ENCODE results near the gene ZBTB8B.
"Not testable (repeated sequence)": the region's sequence is repeated elsewhere in the genome, so short reads cannot be mapped to it uniquely, and the experiment has no call there.

ZBTB8B gene

DNA sequence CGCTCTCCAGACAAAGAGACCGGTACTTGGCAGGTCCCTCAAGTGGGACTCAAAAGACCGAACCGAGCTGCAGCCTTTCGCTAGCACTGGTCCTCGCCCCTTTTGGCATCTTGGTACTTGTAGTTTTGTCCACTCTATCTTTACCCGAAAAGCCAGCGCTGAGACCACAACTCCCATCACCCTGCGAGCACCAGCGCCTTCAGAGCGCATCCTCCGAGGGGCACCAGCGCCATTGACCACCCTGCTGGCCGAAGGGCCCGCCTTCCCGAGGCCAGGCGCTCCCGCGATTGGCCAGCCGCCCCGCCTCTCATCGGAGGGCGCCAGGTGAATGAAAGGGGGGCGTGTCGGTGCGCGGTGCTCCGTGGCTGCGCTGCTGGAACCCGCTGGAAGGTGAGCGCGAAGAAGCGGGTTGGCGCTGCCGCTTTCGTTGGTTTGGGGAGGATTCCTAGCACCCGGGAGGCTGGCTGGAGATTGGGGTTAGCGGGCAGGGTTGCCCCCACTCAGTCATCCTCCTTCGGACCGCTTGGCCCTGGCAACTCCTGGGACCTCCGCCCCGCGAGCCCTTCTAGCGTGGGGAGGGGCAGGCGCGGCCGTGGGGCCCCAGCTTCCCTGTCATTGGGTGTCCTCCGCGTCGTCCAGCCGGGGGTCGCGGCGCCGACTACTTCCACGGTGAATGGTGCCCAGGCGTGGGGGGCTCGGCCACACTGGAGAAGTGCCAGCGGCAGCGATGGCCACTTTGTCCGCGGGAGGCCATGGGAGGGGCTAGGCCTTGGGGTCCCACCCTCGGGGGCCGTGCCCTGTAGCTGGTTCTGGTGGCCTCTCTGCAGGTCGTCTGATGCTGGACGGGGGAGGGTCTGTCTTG lies at the start of gene ZBTB8B:
Gene ZBTB8B, plus strand, starts transcription at position 357 of the 862 bp plus-strand sequence. CDS start 5,553 bp downstream, outside the sequence.
- no peak for DNase-seq (ENCODE audit: low read depth in 1 of 2, low spot score in 1 of 2)

DNA sequence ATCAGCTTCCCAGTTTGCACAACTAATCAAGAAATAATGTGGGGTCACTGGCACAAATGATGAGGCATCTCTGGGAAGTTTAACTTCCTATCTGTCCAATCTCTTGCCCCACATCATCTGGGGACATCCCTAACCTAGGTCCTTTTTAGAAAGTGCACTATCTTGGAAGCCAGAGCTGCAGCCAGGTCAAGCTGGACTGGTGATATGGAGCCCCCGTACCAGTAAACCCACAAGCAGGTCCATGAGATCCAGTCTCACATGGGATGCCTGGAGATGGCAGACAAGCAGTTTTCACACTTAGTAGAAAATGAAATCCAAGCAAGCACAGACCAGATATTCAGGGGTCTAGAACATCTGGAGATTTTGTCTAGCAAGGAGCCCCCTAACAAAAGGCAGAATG lies 43.1 kb upstream of the ZBTB8B start:
- no peak for DNase-seq (ENCODE audit: low read depth in 1 of 2, low spot score in 1 of 2)

DNA sequence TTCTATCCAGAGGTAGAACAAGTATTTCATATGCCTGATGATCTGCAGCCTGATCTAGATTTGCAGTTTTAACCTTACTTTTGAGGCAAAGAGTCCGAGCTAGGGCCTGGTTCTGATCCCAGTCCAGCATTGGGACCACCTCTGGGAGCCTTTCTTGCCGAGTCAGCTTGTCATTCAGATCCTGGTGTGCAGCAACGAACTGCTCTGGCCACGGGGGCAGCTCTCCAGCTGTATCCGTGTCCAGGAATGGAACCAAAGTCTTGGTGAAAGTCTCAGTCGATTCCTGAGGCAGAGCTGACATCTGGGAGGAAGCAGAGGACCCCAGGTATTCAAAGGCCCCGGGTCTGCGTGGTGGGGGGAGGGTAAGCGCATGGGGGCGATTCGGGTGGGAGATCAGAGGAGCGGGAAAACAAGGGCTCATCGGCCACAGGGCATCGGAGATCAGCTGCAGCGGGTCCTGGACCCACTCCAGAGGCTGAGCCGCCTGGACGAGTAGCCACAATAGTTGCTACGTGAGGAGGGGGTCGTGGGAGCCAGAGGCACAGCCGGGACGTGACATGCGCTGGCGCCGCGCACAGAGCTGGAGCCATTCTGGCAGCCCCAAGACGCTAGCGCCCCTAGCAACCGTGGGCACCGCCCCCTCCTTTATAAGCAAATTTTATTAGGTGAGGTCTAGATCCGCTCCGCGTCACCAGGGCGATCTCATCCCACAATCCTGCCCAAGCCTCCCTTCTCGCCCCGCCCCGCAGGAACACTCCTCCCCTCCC lies 38.2 kb upstream of the ZBTB8B start:
- DNase-seq (ENCODE audit: low read depth in 1 of 2, low spot score in 1 of 2): no peak

DNA sequence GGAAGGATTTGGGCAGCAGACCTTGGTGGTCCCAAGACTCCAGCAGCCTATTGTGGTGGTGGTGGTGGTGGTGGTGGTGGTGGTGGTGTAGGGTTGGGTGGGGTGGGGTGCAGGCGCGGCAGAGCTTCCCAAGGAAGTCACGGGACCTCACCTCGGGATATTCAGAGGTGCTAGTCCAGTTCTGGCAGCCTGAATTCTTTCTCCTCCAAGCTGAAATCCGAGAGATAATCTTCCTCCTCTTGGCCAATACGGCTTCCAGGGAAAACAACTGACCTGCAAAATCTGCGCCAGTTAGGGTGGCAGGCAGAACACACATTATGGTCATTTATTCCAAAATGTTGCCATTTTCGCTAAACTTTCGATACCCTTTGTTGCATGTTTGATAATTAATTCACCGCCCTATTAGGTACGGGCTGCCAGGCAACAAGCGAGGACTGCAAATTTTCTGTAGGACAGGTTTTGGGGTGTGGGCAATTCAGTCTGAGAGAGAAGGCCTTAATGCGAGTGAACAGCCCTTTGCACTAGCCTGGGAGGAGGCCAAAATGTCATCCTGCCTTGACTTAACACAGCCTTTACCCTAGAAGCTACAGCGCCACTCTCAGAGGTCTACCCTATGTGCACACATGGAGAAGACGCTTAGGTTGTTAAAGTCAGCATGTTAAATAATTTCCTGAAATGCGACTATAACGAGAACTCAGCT lies 37.5 kb upstream of the ZBTB8B start:
- no peak for DNase-seq (ENCODE audit: low read depth in 1 of 2, low spot score in 1 of 2)

DNA sequence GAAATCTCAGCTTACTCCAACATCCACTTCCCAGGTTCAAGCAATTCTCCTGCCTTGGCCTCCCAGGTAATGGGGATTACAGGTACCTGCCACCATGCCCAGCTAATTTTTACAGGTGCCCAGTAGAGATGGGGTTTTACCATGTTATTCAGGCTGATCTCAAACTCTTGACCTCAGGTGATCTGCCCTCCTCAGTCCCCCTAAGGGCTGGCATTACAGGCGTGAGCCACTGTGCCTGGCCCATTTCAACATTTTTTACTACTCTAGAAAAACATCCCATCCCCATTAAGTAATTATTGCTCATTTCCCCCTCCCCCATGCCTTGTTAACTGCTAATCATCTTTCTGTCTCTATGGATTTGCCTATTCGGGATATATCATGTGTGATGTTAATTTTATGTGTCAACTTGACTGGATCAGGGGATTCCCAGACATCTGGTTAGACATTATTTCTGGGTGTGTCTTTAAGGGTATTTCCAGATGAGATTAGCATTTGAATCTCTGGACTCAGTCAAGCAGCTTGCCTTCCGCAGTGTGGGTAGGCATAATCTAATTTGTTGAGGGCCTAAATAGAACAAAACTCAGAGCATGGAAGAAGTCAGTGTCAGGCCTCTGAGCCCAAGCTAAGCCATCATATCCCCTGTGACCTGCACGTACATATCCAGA lies 33.0 kb upstream of the ZBTB8B start:
- no peak for DNase-seq (ENCODE audit: low read depth in 1 of 2, low spot score in 1 of 2)

DNA sequence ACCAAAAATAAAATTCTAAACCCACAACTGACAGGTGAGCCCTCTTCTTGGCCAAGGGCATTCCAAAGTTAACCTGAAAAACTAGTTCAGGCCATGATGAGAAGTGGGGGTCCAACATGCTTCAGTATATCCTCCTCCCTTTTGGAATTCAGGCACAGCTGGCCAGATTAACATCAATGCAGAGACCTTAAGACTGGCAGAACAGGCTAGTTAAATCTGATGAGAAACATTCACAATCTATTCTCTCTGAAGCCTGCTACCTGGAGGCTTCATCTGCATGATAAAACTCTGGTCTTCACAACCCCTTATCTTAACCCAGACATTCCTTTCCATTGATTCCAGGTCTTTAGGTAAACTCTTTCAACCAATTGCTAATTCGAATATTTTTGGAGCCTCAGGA lies 26.7 kb upstream of the ZBTB8B start:
- no peak for DNase-seq (ENCODE audit: low read depth in 1 of 2, low spot score in 1 of 2)

DNA sequence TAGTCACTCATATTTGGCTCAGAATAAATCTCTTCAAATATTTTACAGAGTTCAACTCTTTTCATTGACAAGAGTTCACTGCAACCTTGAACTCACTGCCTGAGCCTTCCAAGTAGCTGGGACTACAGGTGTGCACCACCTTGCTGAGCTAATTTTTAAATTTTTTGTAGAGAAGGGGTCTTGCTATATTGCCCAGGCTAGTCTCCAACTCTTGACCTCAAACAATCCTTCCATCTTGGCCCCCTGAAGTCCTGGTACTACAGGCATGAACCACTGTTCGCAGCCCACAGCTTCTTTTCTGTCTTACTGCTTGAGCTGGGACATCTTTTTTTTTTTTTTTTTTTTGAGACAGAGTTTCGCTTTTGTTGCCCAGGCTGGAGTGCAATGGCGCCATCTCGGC lies 26.1 kb upstream of the ZBTB8B start:
- DNase-seq (ENCODE audit: low read depth in 1 of 2, low spot score in 1 of 2): not testable (repeated sequence)

DNA sequence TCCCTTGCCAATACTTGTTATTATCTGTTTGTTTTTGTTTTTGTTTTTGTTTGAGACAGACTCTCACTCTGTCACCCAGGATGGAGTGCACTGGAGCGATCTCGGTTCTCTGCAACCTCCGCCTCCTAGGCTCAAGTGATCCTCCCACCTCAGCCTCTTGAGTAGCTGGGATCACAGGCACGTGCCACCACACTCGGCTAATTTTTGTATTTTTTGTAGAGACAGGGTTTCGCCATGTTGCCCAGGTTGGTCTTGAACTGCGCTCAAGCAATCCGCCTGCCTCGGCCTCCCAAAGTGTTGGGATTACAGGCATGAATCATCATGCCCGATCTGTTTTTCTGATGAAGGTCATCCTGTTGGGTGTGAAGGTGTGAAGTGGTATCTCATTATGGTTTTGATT lies 23.4 kb upstream of the ZBTB8B start:
- DNase-seq (ENCODE audit: low read depth in 1 of 2, low spot score in 1 of 2): not testable (repeated sequence)

DNA sequence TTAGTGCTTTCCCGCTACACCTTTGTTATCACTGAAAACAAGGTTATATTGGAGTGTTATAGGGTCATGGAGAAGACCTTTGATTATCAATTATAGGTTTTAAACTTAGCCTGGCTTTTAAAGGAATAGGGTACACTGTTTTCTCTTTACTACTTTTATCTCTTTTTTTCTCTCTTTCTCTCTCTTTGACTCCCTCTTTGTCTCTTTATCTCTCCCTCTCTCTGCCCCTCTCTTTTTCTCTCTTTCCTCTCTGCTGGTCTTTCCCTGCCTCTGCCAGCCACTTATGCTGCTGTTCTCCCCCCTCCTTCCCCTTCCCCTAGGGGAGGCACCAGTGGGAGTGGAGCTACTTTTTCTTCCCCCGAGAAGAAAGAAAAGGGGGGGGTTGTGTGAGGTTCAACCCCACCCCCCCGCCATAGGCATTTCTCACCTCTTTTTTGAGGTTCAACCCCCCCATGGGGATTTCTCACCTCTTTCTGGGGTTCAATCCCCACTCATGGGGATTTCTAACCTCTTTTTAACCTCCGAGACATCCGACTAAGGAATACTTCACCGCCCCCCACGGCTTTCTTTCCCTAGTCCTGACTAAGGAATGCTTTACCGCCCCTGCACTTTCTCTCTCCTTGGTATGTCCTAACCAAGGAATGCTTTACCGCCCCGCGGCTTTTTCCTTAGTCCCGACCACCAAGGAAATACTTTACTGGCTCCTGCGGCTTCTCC lies 17.2 kb upstream of the ZBTB8B start:
- DNase-seq (ENCODE audit: low read depth in 1 of 2, low spot score in 1 of 2): no peak

DNA sequence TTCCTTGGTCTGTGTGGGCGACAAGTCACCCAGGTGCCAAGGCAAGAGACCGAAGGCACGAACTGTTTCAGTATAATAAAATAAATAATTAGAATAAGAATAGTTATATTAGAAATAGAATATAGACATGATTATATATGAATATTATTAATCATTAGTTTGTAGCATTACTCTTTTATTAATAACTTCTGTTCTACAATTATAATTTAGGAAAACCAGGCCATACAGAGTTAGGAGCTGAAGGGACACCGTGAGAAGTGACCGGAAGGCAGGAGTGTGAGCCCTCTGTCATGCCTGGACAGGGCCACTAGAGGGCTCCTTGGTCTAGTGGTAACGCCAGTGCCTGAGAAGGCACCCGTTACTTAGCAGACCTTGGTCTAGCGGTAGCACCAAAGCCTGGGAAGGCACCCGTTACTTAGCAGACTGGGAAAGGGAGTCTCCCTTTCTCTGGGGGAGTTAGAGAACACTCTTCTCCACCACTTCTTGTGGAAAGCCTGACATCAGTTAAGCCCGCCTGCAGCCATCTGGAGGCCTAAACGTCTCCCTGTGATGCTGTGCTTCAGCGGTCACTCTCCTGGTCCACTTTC lies 16.6 kb upstream of the ZBTB8B start:
- not testable (repeated sequence) for DNase-seq (ENCODE audit: low read depth in 1 of 2, low spot score in 1 of 2)

DNA sequence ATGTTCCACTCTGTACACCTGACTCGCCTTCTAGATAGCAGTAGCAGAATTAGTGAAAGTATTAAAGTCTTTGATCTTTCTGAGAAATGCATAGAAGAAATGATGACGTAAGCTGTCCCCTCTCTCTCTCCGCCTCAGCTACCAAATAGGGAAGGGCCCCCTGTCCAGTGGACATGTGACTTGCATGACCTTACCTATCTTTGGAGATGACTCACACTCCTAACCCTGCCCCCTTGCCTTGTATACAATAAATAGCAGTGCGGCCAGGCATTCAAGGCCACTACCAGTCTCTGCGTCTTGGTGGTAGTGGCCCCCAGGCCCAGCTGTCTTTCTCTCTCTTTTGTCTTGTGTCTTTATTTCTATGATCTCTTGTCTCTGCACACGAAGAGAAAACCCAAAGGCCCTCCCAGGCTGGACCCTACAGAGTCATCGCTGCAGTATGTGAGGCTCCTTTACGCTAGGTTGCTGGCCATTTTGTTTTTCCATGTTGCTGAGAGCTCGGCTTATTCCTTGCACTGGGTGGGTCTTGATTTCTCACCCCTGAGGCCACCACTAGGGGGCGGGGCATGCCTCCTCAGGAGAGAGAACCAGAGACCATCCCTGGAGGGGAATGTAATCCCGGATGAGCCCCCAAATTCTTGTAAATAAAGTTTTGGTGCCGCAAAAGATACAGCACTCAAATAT lies 16.0 kb upstream of the ZBTB8B start:
- DNase-seq (ENCODE audit: low read depth in 1 of 2, low spot score in 1 of 2): no peak

DNA sequence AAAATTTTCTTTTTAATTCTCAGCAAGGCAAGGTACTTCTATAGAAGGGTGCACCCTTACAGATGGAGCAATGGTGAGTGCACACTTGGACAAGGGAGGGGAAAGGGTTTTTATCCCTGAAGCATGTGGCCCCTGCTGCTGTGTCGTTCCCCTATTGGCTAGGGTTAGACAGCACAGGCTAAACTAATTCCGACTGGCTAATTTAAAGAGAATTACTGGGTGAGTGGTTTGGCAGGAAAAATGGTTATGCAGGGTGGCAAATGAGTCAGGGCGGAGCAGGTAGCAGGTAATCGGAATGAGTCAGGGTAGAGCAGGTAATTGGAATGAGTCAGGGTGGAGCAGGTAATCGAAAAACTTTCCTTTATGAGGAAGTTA lies 15.4 kb upstream of the ZBTB8B start:
- not testable (repeated sequence) for DNase-seq (ENCODE audit: low read depth in 1 of 2, low spot score in 1 of 2)

DNA sequence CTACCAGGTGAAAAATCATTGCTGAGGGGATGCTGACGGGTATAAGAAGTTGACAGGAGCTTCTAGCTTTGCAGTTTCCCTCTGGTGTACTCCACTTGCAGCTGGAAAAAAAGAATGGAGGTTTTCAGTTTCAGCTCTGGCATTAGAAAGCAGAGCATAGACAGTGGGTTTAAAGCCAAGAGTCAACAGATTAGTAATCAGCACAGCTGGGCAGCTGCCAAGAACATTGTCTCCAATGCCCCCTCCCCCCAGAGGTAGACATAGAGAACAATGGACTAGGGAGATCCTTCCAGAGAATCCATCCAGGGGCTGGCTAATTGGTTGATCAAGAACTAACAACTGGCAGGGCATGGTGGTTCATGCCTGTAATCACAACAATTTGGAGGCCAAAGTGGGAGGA lies 10.1 kb upstream of the ZBTB8B start:
- no peak for DNase-seq (ENCODE audit: low read depth in 1 of 2, low spot score in 1 of 2)

DNA sequence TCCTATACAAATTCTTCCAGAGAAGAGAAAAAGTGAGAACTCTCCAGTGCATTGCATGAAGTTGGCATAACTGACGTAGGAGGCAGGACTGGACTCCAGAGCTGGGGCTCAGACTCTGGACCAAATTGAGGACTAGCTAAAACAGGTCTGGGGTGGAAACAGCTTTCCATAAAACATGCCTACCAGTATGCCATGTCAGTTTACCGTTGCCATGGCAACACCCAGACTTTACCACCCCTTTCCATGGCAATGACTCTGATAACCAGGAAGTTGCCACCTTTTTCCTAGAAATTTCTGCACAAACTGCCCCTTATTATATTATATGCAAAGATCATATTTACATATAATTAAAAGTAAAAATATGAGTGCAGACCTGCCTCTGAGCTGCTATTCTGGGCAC lies 8.9 kb upstream of the ZBTB8B start:
- DNase-seq (ENCODE audit: low read depth in 1 of 2, low spot score in 1 of 2): no peak

DNA sequence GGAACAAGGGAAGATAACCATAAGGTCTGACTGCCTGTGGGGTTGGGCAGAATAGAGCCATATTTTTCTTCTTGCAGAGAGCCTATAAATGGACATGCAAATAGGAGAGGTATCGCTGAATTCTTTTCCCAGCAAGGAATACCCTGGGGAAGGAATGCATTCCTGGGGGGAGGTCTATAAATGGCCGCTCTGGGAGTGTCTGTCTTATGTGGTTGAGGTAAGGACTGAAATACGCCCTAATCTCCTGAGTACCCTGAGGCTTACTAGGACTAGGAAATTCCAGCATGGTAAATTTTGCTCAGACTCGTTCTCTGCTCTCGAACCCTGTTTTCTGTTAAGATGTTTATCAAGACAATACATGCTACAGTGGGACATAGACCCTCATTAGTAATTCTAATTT lies 6.1 kb upstream of the ZBTB8B start:
- DNase-seq (ENCODE audit: low read depth in 1 of 2, low spot score in 1 of 2): not testable (repeated sequence)

DNA sequence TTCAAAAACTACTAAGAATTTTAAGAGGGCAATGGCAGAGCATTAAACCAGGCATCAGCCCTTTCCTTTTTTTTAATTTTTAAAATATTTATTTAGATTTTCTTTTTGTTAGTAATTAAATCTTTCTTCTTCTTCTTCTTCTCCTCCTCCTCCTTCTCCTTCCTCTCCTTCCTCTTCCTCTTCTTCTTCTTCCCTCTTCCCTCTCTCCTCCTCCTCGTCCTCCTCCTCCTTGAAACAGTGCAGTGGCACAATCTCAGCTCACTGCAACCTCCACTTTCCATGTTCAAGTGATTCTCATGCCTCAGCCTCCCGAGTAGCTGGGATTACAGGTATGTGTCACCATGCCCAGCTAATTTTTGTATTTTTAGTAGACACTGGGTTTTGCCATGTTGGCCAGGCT lies 1.9 kb upstream of the ZBTB8B start:
- DNase-seq (ENCODE audit: low read depth in 1 of 2, low spot score in 1 of 2): not testable (repeated sequence)

DNA sequence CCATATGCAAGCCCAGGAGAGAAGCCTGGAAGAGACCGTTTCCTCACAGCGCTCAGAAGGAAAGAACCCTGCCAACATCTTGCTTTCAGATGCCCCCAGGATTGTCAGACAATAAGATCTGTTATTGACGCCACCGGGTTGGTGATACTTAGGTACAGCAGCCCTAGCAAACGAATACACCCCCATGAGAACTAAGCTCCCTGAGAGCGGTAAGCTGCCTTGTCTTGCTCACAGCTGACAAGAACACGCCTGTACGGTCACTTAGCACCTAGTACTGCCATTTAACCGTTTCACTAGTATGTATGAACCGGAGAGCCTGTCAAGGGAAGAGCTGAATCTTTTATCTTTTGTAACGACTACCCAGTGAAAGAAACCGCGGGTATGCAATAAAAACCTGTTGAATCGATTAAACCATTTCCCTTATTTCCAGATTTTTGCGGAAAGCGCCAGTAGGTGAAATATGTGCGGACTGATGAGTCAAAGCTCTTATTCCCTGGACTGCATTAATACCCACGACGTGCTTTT lies 619 bp upstream of the ZBTB8B start:
- no peak for DNase-seq (ENCODE audit: low read depth in 1 of 2, low spot score in 1 of 2)

DNA sequence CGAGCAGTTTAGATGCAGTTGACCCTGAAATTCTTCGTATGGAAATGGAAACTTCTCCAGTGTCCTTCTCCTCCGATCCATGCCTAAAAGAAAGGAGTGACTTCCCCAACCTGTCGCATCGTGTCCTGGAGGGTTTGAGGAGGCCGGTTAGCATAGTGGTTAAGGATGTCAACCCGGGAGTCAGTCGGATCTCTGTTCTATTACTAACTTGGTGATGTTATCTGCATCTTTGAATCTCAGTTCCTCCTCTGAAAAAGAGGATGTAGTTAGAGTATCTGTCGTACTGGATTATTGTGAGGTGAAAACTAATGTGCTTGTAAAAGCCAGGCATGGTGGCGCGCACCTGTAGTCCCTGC lies 684 bp downstream of the ZBTB8B start:
- no peak for DNase-seq (ENCODE audit: low read depth in 1 of 2, low spot score in 1 of 2)

DNA sequence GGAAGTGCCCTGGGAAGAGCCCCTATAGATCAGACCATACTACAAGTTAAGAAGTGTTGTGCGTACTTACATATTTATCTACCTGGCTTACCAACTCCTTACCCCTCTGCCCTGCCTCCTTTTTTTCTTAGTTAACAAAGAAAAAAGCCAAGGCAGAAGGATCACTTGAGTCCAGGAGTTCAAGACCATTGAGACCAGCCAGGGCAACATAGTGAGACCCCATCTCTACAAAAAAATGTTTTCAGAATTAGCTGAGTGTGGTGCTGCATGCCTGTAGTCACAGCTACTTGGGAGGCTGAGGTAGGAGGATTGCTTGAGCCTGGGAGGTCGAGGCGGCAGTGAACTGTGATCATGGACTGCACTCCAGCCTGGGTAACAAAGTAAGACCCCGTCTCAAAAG lies 1.9 kb downstream of the ZBTB8B start:
- DNase-seq (ENCODE audit: low read depth in 1 of 2, low spot score in 1 of 2): no peak

DNA sequence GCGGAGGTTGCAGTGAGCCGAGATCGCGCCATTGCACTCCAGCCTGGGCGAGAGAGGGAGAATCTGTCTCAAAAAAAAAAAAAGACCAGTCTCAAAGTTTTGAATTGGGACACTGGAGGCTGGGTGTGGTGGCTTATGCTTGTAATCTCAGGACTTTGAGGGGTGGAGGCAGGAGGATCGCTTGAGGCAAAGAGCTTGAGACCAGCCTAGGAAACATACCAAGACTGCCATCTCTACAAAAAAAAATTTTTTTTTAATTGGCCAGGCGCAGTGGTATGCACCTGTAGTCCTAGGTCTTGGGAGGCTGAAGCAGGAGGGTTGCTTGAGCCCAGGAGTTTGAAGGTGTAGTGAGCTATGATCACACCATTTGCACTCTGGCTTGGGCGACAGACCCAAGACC lies 3.9 kb downstream of the ZBTB8B start:
- DNase-seq (ENCODE audit: low read depth in 1 of 2, low spot score in 1 of 2): no peak

All from stimulated activated CD4-positive, alpha-beta T cell treated with anti-CD3 and anti-CD28 coated beads, Interleukin-15, amount 100 ng/mL, for 1 hour (primary cell).